IMR-90 (cell line): Measurements from ENCODE around the gene KRCC1. TPM values are rescaled to one million over a fixed set of nuclear protein-coding genes. Genes with fewer than 3 reads are reported as not detected.

Experiments used
- ATAC-seq: fragments of 200-7000 bp; cut with Tn5 transposase; 2 replicates; pipeline ENCODE4 v1.9.1; 2020; ENCODE audit warnings: low read depth, mild to moderate bottlenecking, moderate library complexity
- BruUV-seq: library from RNA; stranded (reverse); fragments of 400-500 nt; replicated peaks from 2 replicates; lab custom pipeline; 2021; lab: Mats Ljungman, UMichigan
- CTCF ChIA-PET: fragments of 300-600 bp; formaldehyde crosslinking; extraction: SDS; loops from one replicate; lab custom pipeline; 2021; ENCODE audit warnings: antibody characterized with exemption; lab: Yijun Ruan, JAX
- POLR2A ChIA-PET: fragments of 300-600 bp; sonication (Branson Sonifier 250); formaldehyde crosslinking; loops from one replicate; lab custom pipeline; 2022; ENCODE audit warnings: antibody characterized with exemption; ENCODE audit not compliant: unreplicated experiment; lab: Charles Lee
- DNase-seq: peaks from one replicate; pipeline ENCODE4 v3.0.0; 2013
- H2AFZ ChIP-seq: replicated peaks from 2 replicates; pipeline ENCODE3; 2013; ENCODE audit warnings: low read length, mild to moderate bottlenecking; ENCODE audit not compliant: poor library complexity
- H2AK5ac ChIP-seq: 2 replicates; pipeline ENCODE4 v1.6.1; 2013; ENCODE audit warnings: low read depth, low read length, inconsistent platforms
- H2AK9ac ChIP-seq: replicated peaks from 2 replicates; pipeline ENCODE3; 2013; ENCODE audit warnings: mild to moderate bottlenecking, low read depth, low read length, moderate library complexity; ENCODE audit not compliant: poor library complexity
- H2BK120ac ChIP-seq: 2 replicates; pipeline ENCODE4 v1.6.1; 2013; ENCODE audit warnings: low read depth, low read length, inconsistent platforms
- H2BK15ac ChIP-seq: 3 replicates; pipeline ENCODE4 v1.6.1; 2013; ENCODE audit warnings: low read depth, low read length, inconsistent platforms
- H2BK20ac ChIP-seq: 2 replicates; pipeline ENCODE4 v1.6.1; 2013; ENCODE audit warnings: low read depth, mild to moderate bottlenecking, inconsistent platforms, low read length, moderate library complexity
- H2BK5ac ChIP-seq: 2 replicates; pipeline ENCODE4 v1.6.1; 2013; ENCODE audit warnings: mild to moderate bottlenecking, low read depth, low read length, inconsistent platforms; ENCODE audit not compliant: poor library complexity, severe bottlenecking
- H3K14ac ChIP-seq: replicated peaks from 2 replicates; pipeline ENCODE4 v1.6.1; 2013; ENCODE audit warnings: low read depth, low read length, inconsistent platforms
- H3K18ac ChIP-seq: 2 replicates; pipeline ENCODE4 v1.6.1; 2013; ENCODE audit warnings: low read depth, low read length, control low read depth
- H3K23ac ChIP-seq: 2 replicates; pipeline ENCODE4 v1.6.1; 2013; ENCODE audit warnings: low read depth, low read length, inconsistent platforms
- H3K27ac ChIP-seq: 2 replicates; pipeline ENCODE4 v1.5.1; 2013; ENCODE audit warnings: mild to moderate bottlenecking, control low read depth, low read length; ENCODE audit not compliant: insufficient read depth
- H3K27me3 ChIP-seq: 2 replicates; pipeline ENCODE4 v1.6.1; 2013; ENCODE audit warnings: low read length; ENCODE audit not compliant: control insufficient read depth, insufficient read depth
- H3K36me3 ChIP-seq: 2 replicates; pipeline ENCODE4 v1.6.1; 2013; ENCODE audit warnings: low read length, mixed read lengths; ENCODE audit not compliant: control insufficient read depth, insufficient read depth
- H3K4ac ChIP-seq: 2 replicates; pipeline ENCODE4 v1.6.1; 2013; ENCODE audit warnings: low read depth, low read length, inconsistent platforms
- H3K4me1 ChIP-seq: 2 replicates; pipeline ENCODE4 v1.6.1; 2013; ENCODE audit warnings: low read length, mixed read lengths; ENCODE audit not compliant: control insufficient read depth, insufficient read depth
- H3K4me2 ChIP-seq: 2 replicates; pipeline ENCODE4 v1.6.1; 2013; ENCODE audit warnings: low read depth, mild to moderate bottlenecking, control low read depth, low read length, moderate library complexity
- H3K4me3 ChIP-seq: 2 replicates; pipeline ENCODE4 v1.5.1; 2013; ENCODE audit warnings: low read depth, mild to moderate bottlenecking, control low read depth, low read length, moderate library complexity; ENCODE audit not compliant: insufficient read depth
- H3K56ac ChIP-seq: 2 replicates; pipeline ENCODE4 v1.6.1; 2013; ENCODE audit warnings: low read length, inconsistent platforms; ENCODE audit not compliant: insufficient read depth; ENCODE audit errors: extremely low read depth
- H3K79me1 ChIP-seq, 2 experiments: 2 replicates each; pipeline ENCODE4 v1.6.1; 2013; ENCODE audit warnings: low read length in 2 of 2, inconsistent platforms in 1 of 2, low read depth in 1 of 2
- H3K9ac ChIP-seq: 2 replicates; pipeline ENCODE4 v1.6.1; 2013; ENCODE audit warnings: low read depth, low read length, control low read depth
- H3K9me1 ChIP-seq: 2 replicates; pipeline ENCODE4 v1.6.1; 2013; ENCODE audit warnings: low read length, inconsistent platforms; ENCODE audit not compliant: insufficient read depth
- H3K9me3 ChIP-seq: 2 replicates; pipeline ENCODE4 v1.6.1; 2013; ENCODE audit warnings: low read length; ENCODE audit not compliant: control insufficient read depth, insufficient read depth
- H4K20me1 ChIP-seq: 2 replicates; pipeline ENCODE4 v1.6.1; 2013; ENCODE audit warnings: low read length, inconsistent platforms; ENCODE audit not compliant: insufficient read depth
- H4K5ac ChIP-seq: 2 replicates; pipeline ENCODE4 v1.6.1; 2013; ENCODE audit warnings: mild to moderate bottlenecking, low read depth, low read length, control low read depth
- H4K8ac ChIP-seq, 2 experiments: 2 replicates each; pipeline ENCODE4 v1.6.1; 2013; ENCODE audit warnings: low read depth in 2 of 2, low read length in 2 of 2, control low read depth in 1 of 2, inconsistent platforms in 1 of 2
- H4K91ac ChIP-seq: 2 replicates; pipeline ENCODE4 v1.6.1; 2013; ENCODE audit warnings: low read depth, low read length, inconsistent platforms; ENCODE audit not compliant: insufficient read depth
- CTCF ChIP-seq: conservative IDR thresholded peaks from 2 replicates; pipeline ENCODE4 v1.5.1; 2012; ENCODE audit warnings: mild to moderate bottlenecking, low read depth, low read length, improper control_type of control experiment
- WGBS, 2 experiments: methylation state at CpG; one replicate each; pipeline versions ENCODE4 v1.1.5 to v1.1.7; 2013; ENCODE audit warnings: missing lambda C conversion rate in 2 of 2; ENCODE audit not compliant: insufficient read length in 1 of 2; ENCODE audit errors: extremely low coverage in 2 of 2; 5-methylcytosine and 5-hydroxymethylcytosine counted together
- dilution Hi-C: fragments of 300-500 bp; cut with HindIII; formaldehyde crosslinking; loops from one replicate; pipeline ENCODE4 v1.14.3; 2018; ENCODE audit warnings: low sequenced_read_pairs; ENCODE audit not compliant: unreplicated experiment
- in situ Hi-C: fragments of 300-500 bp; cut with MboI; formaldehyde crosslinking; loops from 3 replicates; pipeline ENCODE4 v1.14.3; 2019; ENCODE audit warnings: low sequenced_read_pairs, inconsistent platforms, mixed read lengths
- intact Hi-C: fragments of 100-400 bp; cut with micrococcal nuclease; formaldehyde crosslinking; loops from 2 replicates; pipeline ENCODE4 v1.10.0; 2022
- polyA plus RNA-seq, 3 experiments: library from polyadenylated mRNA; depleted of rRNA; stranded (reverse); fragments of >200 nt; gene quantifications; 2 replicates each; pipeline ENCODE4 v1.2.3, GENCODE V29; 2012; ENCODE audit warnings: low replicate concordance in 1 of 3
- total RNA-seq: library from RNA; depleted of rRNA; stranded (reverse); fragments of >200 nt; gene quantifications from 2 replicates; pipeline ENCODE4 v1.2.3, GENCODE V29; 2012
- TF ChIP-seq, protein P1 (sequence below): fragments of 150-350 bp; IDR thresholded peaks from 2 replicates; pipeline ENCODE4 v1.6.1; 2017; ENCODE audit warnings: mild to moderate bottlenecking, antibody characterized with exemption, low read length, low read depth

KRCC1 gene
- total and polyA plus RNA-seq, 2 of the 4 experiments (the other 2 are of a cell fraction): 14.3 to 16.5 TPM

- no peak overlapping the region for H3K18ac ChIP-seq
- no peak overlapping the region for H3K27ac ChIP-seq
- DNase-seq (no peak), ATAC-seq (no peak)
- no peak overlapping the region for H3K9ac ChIP-seq
- H3K4ac ChIP-seq: no peak overlapping the region
- no peak overlapping the region for H3K4me3 ChIP-seq
- H2BK15ac ChIP-seq: no peak overlapping the region
- H4K20me1 ChIP-seq: no peaks in the 10 kb centered on the region
- H4K8ac ChIP-seq: no peak overlapping the region
- H3K4me1 ChIP-seq: no peaks in the 10 kb centered on the region
- no peak overlapping the region for H2BK120ac ChIP-seq
- H2BK20ac ChIP-seq: no peak overlapping the region
- H3K23ac ChIP-seq: no peak overlapping the region
- H3K36me3 ChIP-seq: no peaks in the 10 kb centered on the region
- no TSS peak for BruUV-seq
- dilution Hi-C loops: no loop called here
- 47% methylated on average over 2 of the region's 9 CpGs; no CpG with 5 or more reads in 1 of the 2 experiments for WGBS, 2 experiments
- H3K56ac ChIP-seq: no peak overlapping the region
- no peak overlapping the region for H4K5ac ChIP-seq
- no peaks in the 10 kb centered on the region for H3K9me1 ChIP-seq
- TF ChIP-seq, protein P1, sequence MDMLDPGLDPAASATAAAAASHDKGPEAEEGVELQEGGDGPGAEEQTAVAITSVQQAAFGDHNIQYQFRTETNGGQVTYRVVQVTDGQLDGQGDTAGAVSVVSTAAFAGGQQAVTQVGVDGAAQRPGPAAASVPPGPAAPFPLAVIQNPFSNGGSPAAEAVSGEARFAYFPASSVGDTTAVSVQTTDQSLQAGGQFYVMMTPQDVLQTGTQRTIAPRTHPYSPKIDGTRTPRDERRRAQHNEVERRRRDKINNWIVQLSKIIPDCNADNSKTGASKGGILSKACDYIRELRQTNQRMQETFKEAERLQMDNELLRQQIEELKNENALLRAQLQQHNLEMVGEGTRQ: no peak
- no peak for TF ChIP-seq CTCF
- intact Hi-C loops: no loop called here
- no peak overlapping the region for H3K4me2 ChIP-seq
- POLR2A ChIA-PET: no interaction called here
- H3K9me3 ChIP-seq: no peaks in the 10 kb centered on the region
- H3K79me1 ChIP-seq: no peaks in the 10 kb centered on the region
- no peak overlapping the region for H2AK5ac ChIP-seq
- H3K27me3 ChIP-seq: peaks cover 19% of the 10 kb centered on the region
- CTCF ChIA-PET: interaction anchor here (0.5 kb wide), 1 partner anchor 413 kb away, joined by 3 read pairs; no protein-coding TSS in a partner anchor
- in situ Hi-C loops: no loop called here
- H2AK9ac ChIP-seq: no peak overlapping the region
- H2BK5ac ChIP-seq: no peak overlapping the region
- no peak overlapping the region for H3K14ac ChIP-seq
- H2AFZ ChIP-seq: no peak overlapping the region
- H4K91ac ChIP-seq: no peak overlapping the region
These were observed 30.8 kb upstream of the KRCC1 start for GRCh38 chr2:88086401-88086800.
